HCT116 (cell line): ENCODE measurements around the gene AGPAT3. TPM values are rescaled to one million over a fixed set of nuclear protein-coding genes. Genes with fewer than 3 reads are reported as not detected.

Experiments used
- ATAC-seq: fragments of 200-7000 bp; cut with Tn5 transposase; 2 replicates; pipeline ENCODE4 v1.9.1; 2020; ENCODE audit warnings: mild to moderate bottlenecking, moderate library complexity
- BruUV-seq: library from RNA; stranded (reverse); fragments of 400-500 nt; replicated peaks from 2 replicates; lab custom pipeline; 2021; lab: Mats Ljungman, UMichigan
- CTCF ChIA-PET: fragments of 300-600 bp; sonication (Branson Sonifier 250); formaldehyde crosslinking; loops from one replicate; lab custom pipeline; 2021; ENCODE audit warnings: antibody characterized with exemption; lab: Charles Lee
- POLR2A ChIA-PET: fragments of 300-600, 350-600 bp; sonication (Branson Sonifier 250); formaldehyde crosslinking; loops from one replicate; lab custom pipeline; 2021; ENCODE audit warnings: antibody characterized with exemption; lab: Charles Lee
- RAD21 ChIA-PET, 2 experiments: fragments of 300-600 bp; sonication (Branson Sonifier 250); formaldehyde crosslinking; loops; one replicate each; lab custom pipeline; 2023; ENCODE audit warnings: low total read pairs in 2 of 2; ENCODE audit not compliant: uncharacterized antibody in 2 of 2, unreplicated experiment in 2 of 2, low non-redundant PET in 1 of 2; lab: Charles Lee
- DNase-seq: peaks from one replicate; pipeline ENCODE4 v3.0.0-alpha.2; 2010; ENCODE audit warnings: low read depth, low spot score
- H2AFZ ChIP-seq: fragments of 200-600 bp; shearing (Covaris generic), sonication (generic); 2 replicates; pipeline ENCODE4 v1.6.1; 2017; ENCODE audit warnings: low read depth, mixed run types, mixed read lengths, antibody characterized with exemption, low read length; ENCODE audit not compliant: poor library complexity, severe bottlenecking
- H3K27ac ChIP-seq: 2 replicates; pipeline ENCODE4 v1.5.1; 2012; ENCODE audit warnings: low read depth, low read length
- H3K27me3 ChIP-seq: fragments of 200-600 bp; sonication (generic); 2 replicates; pipeline ENCODE4 v1.6.1; 2016; ENCODE audit warnings: mixed run types, low read length, mixed read lengths; ENCODE audit not compliant: insufficient read depth
- H3K36me3 ChIP-seq, 2 experiments: fragments of 200-500 bp in 1 of 2; fragments of 200-600 bp in 1 of 2; sonication (Bioruptor generic) in 1 of 2; sonication (generic) in 1 of 2; 2 replicates each; pipeline versions ENCODE4 v1.5.1 to v1.6.1; 2014 to 2016; ENCODE audit warnings: low read length in 2 of 2, inconsistent platforms in 1 of 2, mixed read lengths in 1 of 2, mixed run types in 1 of 2; ENCODE audit not compliant: insufficient read depth in 2 of 2, control insufficient read depth in 1 of 2
- H3K4me1 ChIP-seq, 2 experiments: fragments of 200-600 bp in 1 of 2; sonication (generic) in 1 of 2; 2 replicates each; pipeline versions ENCODE4 v1.5.1 to v1.6.1; 2012 to 2017; ENCODE audit warnings: low read length in 2 of 2, inconsistent platforms in 1 of 2, mild to moderate bottlenecking in 1 of 2, mixed read lengths in 1 of 2, mixed run types in 1 of 2, moderate library complexity in 1 of 2; ENCODE audit not compliant: insufficient read depth in 2 of 2, control insufficient read depth in 1 of 2
- H3K4me2 ChIP-seq: fragments of 200-600 bp; sonication (generic); 2 replicates; pipeline ENCODE4 v1.6.1; 2017; ENCODE audit warnings: mixed run types, low read length, mixed read lengths
- H3K4me3 ChIP-seq, 2 experiments: fragments of 200-600 bp in 1 of 2; sonication (generic) in 1 of 2; replicated peaks in 1 of 2; 2 replicates each; pipeline ENCODE4 v1.5.1; 2011 to 2016; ENCODE audit warnings: low read length in 2 of 2, control low read depth in 1 of 2, low read depth in 1 of 2, mild to moderate bottlenecking in 1 of 2, mixed read lengths in 1 of 2, mixed run types in 1 of 2
- H3K79me2 ChIP-seq: fragments of 200-600 bp; sonication (generic); 2 replicates; pipeline ENCODE4 v1.6.1; 2017; ENCODE audit warnings: mild to moderate bottlenecking, mixed run types, low read length, moderate library complexity, mixed read lengths; ENCODE audit not compliant: insufficient read depth
- H3K9ac ChIP-seq: fragments of 200-600 bp; sonication (generic); 2 replicates; pipeline ENCODE4 v1.6.1; 2016; ENCODE audit warnings: low read length, mixed read lengths
- H3K9me2 ChIP-seq: fragments of 200-600 bp; sonication (generic), shearing (Covaris generic); 2 replicates; pipeline ENCODE4 v1.6.1; 2017; ENCODE audit warnings: mixed run types, mild to moderate bottlenecking, moderate library complexity; ENCODE audit not compliant: insufficient read depth
- H3K9me3 ChIP-seq, 2 experiments: fragments of 200-500 bp in 1 of 2; fragments of 200-600 bp in 1 of 2; sonication (Bioruptor generic) in 1 of 2; sonication (generic) in 1 of 2; 2 replicates each; pipeline ENCODE4 v1.6.1; 2014 to 2017; ENCODE audit warnings: low read length in 2 of 2, mixed read lengths in 2 of 2, inconsistent platforms in 1 of 2, low read depth in 1 of 2, mild to moderate bottlenecking in 1 of 2, mixed run types in 1 of 2, moderate library complexity in 1 of 2; ENCODE audit not compliant: control insufficient read depth in 1 of 2, insufficient read depth in 1 of 2
- H4K20me1 ChIP-seq: fragments of 200-600 bp; sonication (generic), shearing (Covaris generic); 2 replicates; pipeline ENCODE4 v1.6.1; 2017; ENCODE audit warnings: mixed run types, mild to moderate bottlenecking, moderate library complexity; ENCODE audit not compliant: insufficient read depth
- ATF3 ChIP-seq: IDR thresholded peaks from 2 replicates; pipeline ENCODE4 v1.6.1; 2012
- CTCF ChIP-seq, 3 experiments: fragments of 200-600 bp in 1 of 3; sonication (generic) in 1 of 3; IDR thresholded peaks in 2 of 3; conservative IDR thresholded peaks in 1 of 3; 2 replicates each; pipeline ENCODE4 v1.5.1; 2012 to 2017; ENCODE audit warnings: low read depth in 2 of 3, low read length in 2 of 3, antibody characterized with exemption in 1 of 3, borderline replicate concordance in 1 of 3, control low read depth in 1 of 3, mild to moderate bottlenecking in 1 of 3, mixed read lengths in 1 of 3, mixed run types in 1 of 3, moderate library complexity in 1 of 3; ENCODE audit not compliant: insufficient read depth in 1 of 3
- EGR1 ChIP-seq: IDR thresholded peaks from 2 replicates; pipeline ENCODE4 v1.6.1; 2012; ENCODE audit warnings: low read depth
- ELF1 ChIP-seq: IDR thresholded peaks from 2 replicates; pipeline ENCODE4 v1.6.1; 2012; ENCODE audit warnings: low read depth, borderline replicate concordance
- EZH2 ChIP-seq: fragments of 200-600 bp; sonication (generic); IDR thresholded peaks from 2 replicates; pipeline ENCODE4 v1.6.1; 2017; ENCODE audit warnings: antibody characterized with exemption, mixed run types
- POLR2A ChIP-seq: IDR thresholded peaks from 2 replicates; pipeline ENCODE4 v1.7.0; 2011; ENCODE audit warnings: borderline replicate concordance; ENCODE audit not compliant: insufficient read depth, insufficient read length; ENCODE audit errors: extremely low read depth
- POLR2AphosphoS5 ChIP-seq: IDR thresholded peaks from 2 replicates; pipeline ENCODE4 v1.6.1; 2011; ENCODE audit warnings: mild to moderate bottlenecking, low read depth, low read length, moderate library complexity
- RAD21 ChIP-seq: IDR thresholded peaks from 2 replicates; pipeline ENCODE4 v1.6.1; 2012; ENCODE audit warnings: low read depth, mild to moderate bottlenecking
- SIN3A ChIP-seq: IDR thresholded peaks from 2 replicates; pipeline ENCODE4 v1.6.1; 2012; ENCODE audit warnings: low read depth
- SP1 ChIP-seq: IDR thresholded peaks from 2 replicates; pipeline ENCODE4 v1.6.1; 2012; ENCODE audit warnings: low read depth
- SRF ChIP-seq: IDR thresholded peaks from 2 replicates; pipeline ENCODE4 v1.6.1; 2012; ENCODE audit warnings: low read depth
- TCF7L2 ChIP-seq: IDR thresholded peaks from 2 replicates; pipeline ENCODE4 v1.7.0; 2011; ENCODE audit warnings: borderline replicate concordance, inconsistent platforms; ENCODE audit not compliant: insufficient read depth, insufficient read length; ENCODE audit errors: extremely low read depth
- YY1 ChIP-seq: IDR thresholded peaks from 2 replicates; pipeline ENCODE4 v1.6.1; 2011; ENCODE audit warnings: low read length, low read depth, moderate library complexity, mild to moderate bottlenecking; ENCODE audit not compliant: insufficient replicate concordance; ENCODE audit errors: extremely low read depth
- intact Hi-C: fragments of 100-400 bp; cut with micrococcal nuclease; formaldehyde crosslinking; loops from 2 replicates; pipeline ENCODE4 v1.10.0; 2022
- total RNA-seq: library from RNA; stranded (reverse); gene quantifications from one replicate; pipeline ENCODE4 v1.2.1, GENCODE V29; 2021; ENCODE audit not compliant: unreplicated experiment

Gene AGPAT3
- total RNA-seq, 1 experiment from 2014 or later, result 54.1 TPM

DNA sequence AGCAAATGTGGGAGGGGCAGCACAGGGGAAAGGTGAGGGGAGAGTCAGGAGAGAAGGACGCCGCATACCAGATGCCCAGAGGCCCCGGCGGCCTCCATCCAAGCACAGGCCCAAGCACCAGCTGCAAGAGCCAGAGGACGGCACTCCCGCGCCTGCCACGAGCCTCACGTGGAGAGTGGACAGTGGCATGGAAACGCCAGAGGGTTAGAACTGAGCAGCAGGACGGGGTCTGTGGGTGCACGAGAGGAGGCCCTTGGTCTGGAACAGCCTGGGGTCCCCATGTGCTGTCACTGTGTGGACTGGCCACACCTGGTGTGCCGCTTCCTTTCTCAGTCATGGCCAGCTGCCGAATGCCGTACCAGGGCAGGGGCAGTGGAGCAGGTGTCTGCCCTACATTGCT lies 68.7 kb downstream of the AGPAT3 start:
- TF ChIP-seq POLR2A (no peak), SRF (no peak), TCF7L2 (no peak), EZH2 (no peak), RAD21 (no peak), EGR1 (no peak), ELF1 (no peak), CTCF (IDR thresholded peaks at IDR 0.05 in 2 of 3, conservative IDR thresholded peaks at IDR 0.05 in 1 of 3; ENCODE audit: borderline replicate concordance in 1 of 3, insufficient read depth in 1 of 3, low read depth in 2 of 3, low read length in 2 of 3) (no peak)
- BruUV-seq, result no TSS peak
- POLR2A ChIA-PET, result no interaction called here

GRCh38 chr21:43934116-43934515 lies 69.1 kb downstream of the AGPAT3 start:
- no peak for ATAC-seq
- Histone ChIP-seq H4K20me1 (no peaks in the 10 kb centered on the region), H3K36me3 (no peaks in the 10 kb centered on the region), H3K27me3 (no peaks in the 10 kb centered on the region), H3K9me2 (no peaks in the 10 kb centered on the region), H3K9me3 (no peaks in the 10 kb centered on the region), H3K9ac (no peak overlapping the region), H3K4me2 (no peak overlapping the region)
- RAD21 ChIA-PET, result no interaction called here
- TF ChIP-seq SP1 (no peak), YY1 (no peak), CTCF (IDR thresholded peaks at IDR 0.05 in 2 of 3, conservative IDR thresholded peaks at IDR 0.05 in 1 of 3; ENCODE audit: borderline replicate concordance in 1 of 3, insufficient read depth in 1 of 3, low read depth in 2 of 3, low read length in 2 of 3) (no peak), ATF3 (no peak), SRF (no peak), POLR2AphosphoS5 (no peak), EGR1 (no peak), ELF1 (no peak), SIN3A (no peak), EZH2 (no peak)
- TF ChIP-seq, all 23 proteins: peak for 0
- ChIA-PET CTCF (no interaction called here), POLR2A (no interaction called here)
- intact Hi-C loops, result no loop called here
- Histone ChIP-seq H3K79me2 (no peaks in the 10 kb centered on the region; the same call in 1 of the 2 replicates), H3K27ac (no peak overlapping the region), H3K4me1 (peaks cover 3 to 7% of the 10 kb centered on the region in 2 experiments; a peak in 3 of 4 replicates), H2AFZ (no peak overlapping the region), H3K4me3 (no peak overlapping the region)
- no TSS peak for BruUV-seq
- DNase-seq, result no peak

More for the DNA sequence above, 68.7 kb downstream of the AGPAT3 start:
- Histone ChIP-seq H3K36me3 (no peaks in the 10 kb centered on the region), H3K27me3 (no peaks in the 10 kb centered on the region), H3K9ac (no peak overlapping the region), H3K79me2 (no peaks in the 10 kb centered on the region; the same call in 1 of the 2 replicates), H3K9me3 (no peaks in the 10 kb centered on the region), H3K9me2 (no peaks in the 10 kb centered on the region), H3K4me1 (peaks cover under 1 to 2% of the 10 kb centered on the region in 2 experiments; a peak in 3 of 4 replicates), H3K4me3 (no peak overlapping the region), H4K20me1 (no peaks in the 10 kb centered on the region), H2AFZ (no peak overlapping the region), H3K4me2 (no peak overlapping the region), H3K27ac (no peak overlapping the region)
- intact Hi-C loops, result no loop called here
- ATAC-seq, result no peak
- CTCF ChIA-PET, result no interaction called here
- RAD21 ChIA-PET, result no interaction called here
- no peak for DNase-seq
